Measurements from ENCODE around the gene UGT1A7.
A peak's percentile ranks its signal among the peaks of the same experiment; 100 is the strongest.

Gene UGT1A7

DNA sequence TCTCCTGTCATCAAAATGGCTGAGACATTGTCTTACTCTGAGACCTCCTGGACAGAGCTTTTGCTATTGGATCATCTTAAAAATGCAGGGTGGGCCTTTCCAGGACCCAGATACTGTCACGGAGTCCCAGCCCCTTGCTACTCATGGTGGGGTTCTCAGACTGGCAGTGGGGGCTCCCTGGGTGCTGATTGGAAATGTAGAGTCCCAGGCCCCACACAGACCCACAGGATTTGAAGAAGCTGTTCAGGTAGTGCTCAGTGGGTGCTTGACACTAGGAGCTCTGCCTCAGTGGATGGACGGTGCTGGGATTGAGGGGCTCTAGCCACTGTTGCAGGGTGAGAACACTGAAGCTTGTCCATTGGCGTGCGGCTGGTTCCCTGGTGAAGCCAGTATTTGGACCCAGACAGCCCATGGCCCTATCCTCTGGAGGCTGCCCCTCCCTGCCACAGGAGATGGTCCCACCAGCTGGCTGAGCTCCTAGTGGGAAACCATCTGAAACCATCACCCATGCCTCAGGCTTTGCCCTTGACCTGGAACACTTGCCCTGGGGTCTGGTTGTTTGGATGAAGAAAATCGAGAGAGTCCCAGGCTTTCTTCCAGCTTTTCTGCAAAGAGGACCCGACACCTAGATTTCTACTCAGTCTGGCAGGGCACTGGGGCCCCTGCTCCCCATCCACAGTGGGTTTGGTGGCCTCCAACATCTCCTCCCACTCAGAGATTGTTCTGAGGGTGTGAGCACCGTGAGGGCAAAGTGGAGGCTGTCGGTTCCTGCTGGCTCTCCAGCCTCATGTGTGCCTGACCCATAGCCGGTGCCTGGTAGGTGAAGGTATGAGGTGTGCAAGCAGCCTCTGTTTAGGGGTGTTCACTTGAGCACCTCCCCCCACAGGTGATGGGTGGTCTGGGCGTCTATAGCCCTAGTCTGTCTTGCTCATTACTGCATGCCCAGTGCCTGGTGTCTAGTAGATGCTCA is 126.5 kb downstream of the UGT1A7 start:
- no peak for DNase-seq (ENCODE audit: low read depth)
- H3K4me3 ChIP-seq (ENCODE audit: control insufficient read depth, low read depth, low read length): no peak overlapping the region
- TF ChIP-seq, protein P1, sequence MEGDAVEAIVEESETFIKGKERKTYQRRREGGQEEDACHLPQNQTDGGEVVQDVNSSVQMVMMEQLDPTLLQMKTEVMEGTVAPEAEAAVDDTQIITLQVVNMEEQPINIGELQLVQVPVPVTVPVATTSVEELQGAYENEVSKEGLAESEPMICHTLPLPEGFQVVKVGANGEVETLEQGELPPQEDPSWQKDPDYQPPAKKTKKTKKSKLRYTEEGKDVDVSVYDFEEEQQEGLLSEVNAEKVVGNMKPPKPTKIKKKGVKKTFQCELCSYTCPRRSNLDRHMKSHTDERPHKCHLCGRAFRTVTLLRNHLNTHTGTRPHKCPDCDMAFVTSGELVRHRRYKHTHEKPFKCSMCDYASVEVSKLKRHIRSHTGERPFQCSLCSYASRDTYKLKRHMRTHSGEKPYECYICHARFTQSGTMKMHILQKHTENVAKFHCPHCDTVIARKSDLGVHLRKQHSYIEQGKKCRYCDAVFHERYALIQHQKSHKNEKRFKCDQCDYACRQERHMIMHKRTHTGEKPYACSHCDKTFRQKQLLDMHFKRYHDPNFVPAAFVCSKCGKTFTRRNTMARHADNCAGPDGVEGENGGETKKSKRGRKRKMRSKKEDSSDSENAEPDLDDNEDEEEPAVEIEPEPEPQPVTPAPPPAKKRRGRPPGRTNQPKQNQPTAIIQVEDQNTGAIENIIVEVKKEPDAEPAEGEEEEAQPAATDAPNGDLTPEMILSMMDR (conservative IDR thresholded peaks at IDR 0.05; ENCODE audit: control insufficient read depth, insufficient read depth, low read depth, low read length): no peak

DNA sequence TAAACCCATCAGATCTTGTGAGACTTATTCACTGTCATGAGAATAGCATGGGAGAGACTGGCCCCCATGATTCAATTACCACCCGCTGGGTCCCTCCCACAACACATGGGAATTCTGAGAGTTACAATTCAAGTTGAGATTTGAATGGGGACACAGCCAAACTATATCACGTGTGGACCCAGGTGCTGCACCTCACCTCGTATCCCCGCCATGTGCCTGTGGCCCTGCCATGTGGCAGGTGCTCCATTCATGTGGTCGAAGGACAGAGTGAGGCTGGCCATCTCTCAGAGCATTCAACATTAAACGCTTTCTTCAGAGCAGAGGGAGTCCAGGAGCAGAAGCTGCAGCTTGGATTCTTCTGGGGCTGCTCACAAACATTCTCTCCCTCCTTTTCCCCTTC is 128.7 kb downstream of the UGT1A7 start:
- TF ChIP-seq, protein P1 (conservative IDR thresholded peaks at IDR 0.05; ENCODE audit: control insufficient read depth, insufficient read depth, low read depth, low read length): no peak
- DNase-seq (ENCODE audit: low read depth): no peak

DNA sequence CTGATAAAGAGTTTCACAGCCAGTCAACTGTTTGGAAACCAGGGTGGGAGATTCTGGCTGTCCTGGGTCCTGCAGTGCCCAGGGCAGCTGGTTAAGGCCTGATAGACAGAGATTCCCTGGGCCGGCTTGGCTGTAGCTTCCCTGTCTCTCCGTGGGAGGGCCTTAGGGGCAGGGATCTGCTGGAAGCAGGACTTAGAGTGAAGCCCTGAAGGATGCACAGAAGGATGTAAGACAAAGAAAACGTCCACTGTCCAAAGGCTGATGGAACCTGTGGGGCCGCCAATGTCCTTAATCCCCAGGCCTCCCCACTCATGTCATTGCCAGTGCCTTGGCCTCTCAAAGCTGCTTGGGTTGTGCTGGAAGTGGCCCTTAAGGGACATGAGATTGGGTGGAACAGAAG is 129.4 kb downstream of the UGT1A7 start:
- H3K4me3 ChIP-seq (ENCODE audit: control insufficient read depth, low read depth, low read length): no peak overlapping the region
- DNase-seq (ENCODE audit: low read depth): no peak
- TF ChIP-seq, protein P1 (conservative IDR thresholded peaks at IDR 0.05; ENCODE audit: control insufficient read depth, insufficient read depth, low read depth, low read length): no peak

More for the DNA sequence above, 128.7 kb downstream of the UGT1A7 start:
- H3K4me3 ChIP-seq (ENCODE audit: control insufficient read depth, low read depth, low read length): no peak overlapping the region

DNA sequence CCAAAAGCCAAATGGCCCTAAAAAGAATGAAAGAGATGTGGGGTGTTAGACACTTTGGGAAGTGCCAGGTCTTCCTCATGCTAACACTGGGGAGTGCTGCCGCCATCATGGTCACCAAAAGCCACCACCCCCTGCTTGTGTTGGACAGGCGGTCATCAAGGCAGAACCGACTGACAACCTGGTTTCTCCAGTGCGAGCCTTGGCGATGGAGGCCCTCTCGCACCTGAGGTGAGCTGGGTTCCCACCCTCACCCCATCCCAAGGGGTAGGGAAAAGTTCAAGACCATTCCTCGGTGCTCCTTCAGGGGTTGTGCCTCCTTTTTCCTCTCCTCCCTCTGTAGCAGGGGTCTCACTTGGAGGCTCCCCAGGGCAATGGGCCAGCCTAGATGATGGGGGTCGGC is 130.0 kb downstream of the UGT1A7 start:
- no peak overlapping the region for H3K4me3 ChIP-seq (ENCODE audit: control insufficient read depth, low read depth, low read length)
- TF ChIP-seq, protein P1 (conservative IDR thresholded peaks at IDR 0.05; ENCODE audit: control insufficient read depth, insufficient read depth, low read depth, low read length): no peak
- no peak for DNase-seq (ENCODE audit: low read depth)

DNA sequence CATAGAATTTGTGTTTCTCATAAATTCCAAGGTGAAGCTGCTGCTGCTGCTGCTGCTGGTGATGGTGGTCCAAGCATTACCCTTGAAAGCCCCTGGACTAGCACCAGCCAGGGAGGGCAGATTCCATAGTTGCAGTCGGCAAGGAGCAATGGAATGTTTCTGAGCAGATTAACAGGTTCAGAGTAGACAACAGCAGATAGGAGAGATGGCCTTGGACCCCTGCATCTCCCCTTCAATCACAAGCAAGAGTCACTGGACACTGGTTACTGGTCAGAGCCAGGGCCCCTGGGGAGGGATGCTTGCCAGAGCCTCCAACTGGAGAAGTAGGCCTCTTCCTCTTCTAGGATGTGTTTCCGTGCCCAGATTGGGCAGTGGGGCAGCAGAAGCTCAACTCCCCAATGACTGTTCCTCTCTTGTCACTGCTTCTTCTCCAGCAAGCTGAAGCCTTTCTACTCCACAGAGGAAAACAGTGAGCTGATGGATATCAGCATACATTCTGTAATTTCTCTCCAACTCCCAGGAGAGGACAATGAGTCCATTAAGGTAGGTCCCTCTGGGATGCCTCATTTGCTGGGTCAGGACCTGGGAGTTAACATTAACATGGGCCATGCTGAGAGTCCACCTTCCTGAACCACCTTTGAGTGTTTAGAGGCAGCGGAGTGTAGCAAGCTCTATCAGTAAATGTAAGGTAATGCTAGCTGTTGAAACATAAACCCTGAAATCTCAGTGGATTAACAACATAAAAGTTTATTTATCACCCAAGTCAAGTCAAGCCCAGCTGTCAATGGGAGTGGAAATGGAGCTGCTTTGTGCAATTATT is 131.7 kb downstream of the UGT1A7 start:
- no peak for DNase-seq (ENCODE audit: low read depth)
- no peak overlapping the region for H3K4me3 ChIP-seq (ENCODE audit: control insufficient read depth, low read depth, low read length)
- TF ChIP-seq, protein P1 (conservative IDR thresholded peaks at IDR 0.05; ENCODE audit: control insufficient read depth, insufficient read depth, low read depth, low read length): no peak

DNA sequence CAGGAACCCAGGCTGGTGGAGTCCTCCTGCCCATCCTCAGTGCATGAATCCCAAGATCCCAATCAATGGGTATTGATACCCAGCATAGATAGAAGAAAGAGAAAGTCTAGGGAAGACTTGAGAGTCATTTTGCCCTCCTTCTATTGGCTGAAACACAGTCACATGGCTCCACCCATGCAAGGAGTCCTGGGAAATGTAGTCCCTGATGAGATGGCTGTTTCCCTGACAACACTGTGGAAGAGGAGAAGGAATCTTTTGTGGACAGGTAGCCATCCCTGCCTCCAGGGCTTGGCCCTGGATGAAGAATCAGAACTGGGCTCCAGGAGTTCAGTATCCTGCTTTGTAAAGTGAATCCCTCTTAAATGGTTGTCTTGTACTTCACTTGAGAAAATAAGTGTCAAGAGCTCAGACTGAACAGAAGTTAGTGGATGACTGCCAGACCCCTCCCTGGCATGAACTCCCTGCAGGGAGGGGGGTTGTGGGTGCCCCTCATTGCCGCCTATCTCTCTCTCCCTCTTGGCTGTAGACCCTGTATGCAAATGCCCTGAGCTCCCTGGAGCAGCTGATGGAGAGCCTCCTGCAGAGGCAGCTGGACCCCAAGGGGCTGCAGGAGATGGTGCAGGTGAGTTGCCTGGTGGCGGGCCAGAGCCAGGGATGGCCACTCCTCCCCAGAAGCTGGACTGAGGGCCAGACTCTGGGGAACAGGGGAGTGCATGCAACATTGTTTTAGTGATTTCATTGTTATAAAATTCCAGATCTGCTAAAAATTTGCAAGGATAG is 132.5 kb downstream of the UGT1A7 start:
- peak; percentile 20 for DNase-seq (ENCODE audit: low read depth)
- no peak overlapping the region for H3K4me3 ChIP-seq (ENCODE audit: control insufficient read depth, low read depth, low read length)
- TF ChIP-seq, protein P1 (conservative IDR thresholded peaks at IDR 0.05; ENCODE audit: control insufficient read depth, insufficient read depth, low read depth, low read length): no peak
